Endothelial cell of umbilical vein (primary cell): ENCODE results near the gene SFMBT2. TPM values are rescaled to one million over a fixed set of nuclear protein-coding genes. Genes with fewer than 3 reads are reported as not detected.

ENCODE experiments used
- BruUV-seq: library from RNA; stranded (reverse); fragments of 400-500 nt; replicated peaks from 2 replicates; lab custom pipeline; 2021; lab: Mats Ljungman, UMichigan
- CTCF ChIA-PET: fragments of 300-600, 350-600 bp; sonication (Branson Sonifier 250); formaldehyde crosslinking; loops from one replicate; lab custom pipeline; 2021; ENCODE audit warnings: antibody characterized with exemption, inconsistent platforms; lab: Charles Lee
- POLR2A ChIA-PET: fragments of 300-600, 350-600 bp; sonication (Branson Sonifier 250); formaldehyde crosslinking; loops from one replicate; lab custom pipeline; 2021; ENCODE audit warnings: antibody characterized with exemption, inconsistent platforms; lab: Charles Lee
- DNase-seq: peaks from one replicate; pipeline ENCODE4 v3.0.0-alpha.2; 2011; ENCODE audit warnings: low read depth, low spot score
- FAIRE-seq: peaks from 2 replicates; lab custom pipeline; 2011; peaks lifted over from hg19 to GRCh38; lab: Jason Lieb, UNC
- H2AFZ ChIP-seq: 2 replicates; pipeline ENCODE4 v1.6.0; 2012; ENCODE audit warnings: low read depth, low read length, control low read depth, inconsistent platforms
- H3K27ac ChIP-seq: 2 replicates; pipeline ENCODE4 v1.5.1; 2011; ENCODE audit warnings: low read depth, mild to moderate bottlenecking, control low read depth, low read length, moderate library complexity; ENCODE audit not compliant: insufficient read depth
- H3K27me3 ChIP-seq, 2 experiments: 2 replicates each; pipeline versions ENCODE4 v1.6.0 to v1.6.1; 2011; ENCODE audit warnings: low read length in 2 of 2, mixed read lengths in 1 of 2; ENCODE audit not compliant: control insufficient read depth in 2 of 2, insufficient read depth in 2 of 2
- H3K36me3 ChIP-seq, 2 experiments: 2 replicates in 1 of 2; 3 replicates in 1 of 2; pipeline ENCODE4 v1.5.1; 2011; ENCODE audit warnings: low read length in 2 of 2, mild to moderate bottlenecking in 1 of 2, moderate library complexity in 1 of 2; ENCODE audit not compliant: control insufficient read depth in 2 of 2, insufficient read depth in 2 of 2; ENCODE audit errors: extremely low read depth in 1 of 2
- H3K4me1 ChIP-seq: 3 replicates; pipeline ENCODE4 v1.5.1; 2011; ENCODE audit warnings: mild to moderate bottlenecking, low read length; ENCODE audit not compliant: control insufficient read depth, insufficient read depth; ENCODE audit errors: extremely low read depth
- H3K4me2 ChIP-seq: 2 replicates; pipeline ENCODE4 v1.6.1; 2011; ENCODE audit warnings: low read length, control low read depth, mixed read lengths; ENCODE audit not compliant: insufficient read depth
- H3K4me3 ChIP-seq, 3 experiments: fragments of 200-600 bp in 1 of 3; sonication (generic), shearing (Covaris generic) in 1 of 3; replicated peaks in 1 of 3; 2 replicates each; pipeline ENCODE4 v1.5.1; 2011 to 2016; ENCODE audit warnings: control low read depth in 3 of 3, low read length in 3 of 3, mild to moderate bottlenecking in 2 of 3, inconsistent platforms in 1 of 3, low read depth in 1 of 3, moderate library complexity in 1 of 3; ENCODE audit not compliant: insufficient read depth in 1 of 3
- H3K79me2 ChIP-seq: 2 replicates; pipeline ENCODE4 v1.6.0; 2012; ENCODE audit warnings: low read length, inconsistent platforms; ENCODE audit not compliant: control insufficient read depth, insufficient read depth
- H3K9ac ChIP-seq: replicated peaks from 2 replicates; pipeline ENCODE3; 2011; ENCODE audit warnings: low read length, control low read depth; ENCODE audit not compliant: insufficient read depth; ENCODE audit errors: extremely low read depth
- H3K9me1 ChIP-seq: replicated peaks from 3 replicates; pipeline ENCODE4 v1.6.0; 2011; ENCODE audit warnings: mild to moderate bottlenecking, low read length; ENCODE audit not compliant: control insufficient read depth, insufficient read depth; ENCODE audit errors: extremely low read depth
- H3K9me3 ChIP-seq: replicated peaks from 2 replicates; pipeline ENCODE4 v1.5.1; 2012; ENCODE audit warnings: low read length, inconsistent platforms; ENCODE audit not compliant: control insufficient read depth, insufficient read depth
- H4K20me1 ChIP-seq: replicated peaks from 2 replicates; pipeline ENCODE3; 2011; ENCODE audit warnings: mild to moderate bottlenecking, low read length; ENCODE audit not compliant: control insufficient read depth, insufficient read depth; ENCODE audit errors: extremely low read depth
- CTCF ChIP-seq, 2 donors: IDR thresholded peaks; 1 replicate in 1 of 2; 2 replicates in 1 of 2; pipeline ENCODE4 v1.5.1; 2011; ENCODE audit warnings: low read length in 2 of 2, mild to moderate bottlenecking in 2 of 2, moderate library complexity in 2 of 2, control low read depth in 1 of 2, inconsistent platforms in 1 of 2, low read depth in 1 of 2; ENCODE audit not compliant: insufficient read depth in 1 of 2; ENCODE audit errors: extremely low read depth in 1 of 2
- EZH2 ChIP-seq: IDR thresholded peaks from 2 replicates; pipeline ENCODE4 v1.6.1; 2012; ENCODE audit warnings: borderline replicate concordance, low read depth, mild to moderate bottlenecking, moderate library complexity, low read length, inconsistent platforms; ENCODE audit not compliant: severe bottlenecking
- FOS ChIP-seq: IDR thresholded peaks from 2 replicates; pipeline ENCODE4 v1.6.1; 2011; ENCODE audit warnings: mild to moderate bottlenecking, low read length, moderate library complexity, borderline replicate concordance; ENCODE audit not compliant: insufficient read depth
- GATA2 ChIP-seq: IDR thresholded peaks from 2 replicates; pipeline ENCODE4 v1.7.0; 2011; ENCODE audit warnings: low read depth, mild to moderate bottlenecking, moderate library complexity, mixed read lengths, low read length; ENCODE audit not compliant: insufficient read length, insufficient read depth
- JUN ChIP-seq: IDR thresholded peaks from 2 replicates; pipeline ENCODE4 v1.6.1; 2011; ENCODE audit warnings: borderline replicate concordance, low read depth; ENCODE audit not compliant: insufficient read length, insufficient read depth
- MAX ChIP-seq: IDR thresholded peaks from 2 replicates; pipeline ENCODE4 v1.6.1; 2011; ENCODE audit not compliant: insufficient read depth, insufficient read length
- MYC ChIP-seq: IDR thresholded peaks from one replicate; pipeline ENCODE4 v1.6.1; 2011; ENCODE audit warnings: mild to moderate bottlenecking, low read depth, low read length
- POLR2A ChIP-seq: IDR thresholded peaks from 2 replicates; pipeline ENCODE4 v1.6.1; 2012; ENCODE audit warnings: low read depth, mild to moderate bottlenecking, control low read depth, low read length
- POLR2AphosphoS5 ChIP-seq: IDR thresholded peaks from 2 replicates; pipeline ENCODE4 v1.6.1; 2012; ENCODE audit warnings: low read depth, mild to moderate bottlenecking, control low read depth, low read length, moderate library complexity; ENCODE audit not compliant: insufficient read depth
- dilution Hi-C: fragments of 300-500 bp; cut with MboI; formaldehyde crosslinking; loops from one replicate; pipeline ENCODE4 v1.15.0; 2019; ENCODE audit warnings: low sequenced_read_pairs; ENCODE audit not compliant: extremely low pct_ligation_motif_present
- intact Hi-C: fragments of 100-400 bp; cut with micrococcal nuclease; formaldehyde crosslinking; loops from one replicate; pipeline ENCODE4 v1.10.0; 2022
- polyA plus RNA-seq, 4 experiments: library from polyadenylated mRNA; depleted of rRNA in 3 of 4; stranded (reverse) in 3 of 4; unstranded in 1 of 4; fragments of >200 nt; gene quantifications; 2 replicates each; pipeline versions ENCODE4 v1.2.1 to v1.2.3, GENCODE V29; 2011 to 2012; ENCODE audit warnings: missing spikeins in 1 of 4
- total RNA-seq: library from RNA; stranded (reverse); gene quantifications from 2 replicates; pipeline ENCODE4 v1.2.3, GENCODE V29; 2021

Gene SFMBT2
- total and polyA plus RNA-seq, 2 donors (not counting 3 experiments of a cell fraction or from before 2014, with no cell fraction given), result 0.14 to 0.64 TPM

- ChIA-PET CTCF (no interaction called here), POLR2A (no interaction called here)
- Histone ChIP-seq H3K9ac (no peak overlapping the region), H3K79me2 (no peaks in the 10 kb centered on the region), H3K9me1 (no peaks in the 10 kb centered on the region), H3K27me3 (no peaks in the 10 kb centered on the region), H3K27ac (no peak overlapping the region), H4K20me1 (no peaks in the 10 kb centered on the region), H3K4me3 (no peak overlapping the region), H3K36me3 (no peaks in the 10 kb centered on the region), H3K4me2 (no peak overlapping the region), H2AFZ (no peak overlapping the region), H3K4me1 (no peaks in the 10 kb centered on the region), H3K9me3 (no peaks in the 10 kb centered on the region)
- no peak for TF ChIP-seq GATA2
- TF ChIP-seq EZH2, result no peak
- no peak for FAIRE-seq
- DNase-seq, result no peak
- intact Hi-C loops, result no loop called here
- dilution Hi-C loops, result no loop called here
- BruUV-seq, result no TSS peak
Measured at GRCh38 chr10:7449063-7449695, 38.3 kb upstream of the SFMBT2 start.

GRCh38 chr10:7445474-7446185, 34.8 kb upstream of the SFMBT2 start:
- ChIA-PET CTCF (no interaction called here), POLR2A (no interaction called here)
- DNase-seq, result no peak
- Histone ChIP-seq H3K27ac (no peak overlapping the region), H3K4me2 (no peak overlapping the region), H3K27me3 (no peaks in the 10 kb centered on the region), H2AFZ (no peak overlapping the region), H3K79me2 (no peaks in the 10 kb centered on the region), H3K9ac (no peak overlapping the region), H3K9me1 (no peaks in the 10 kb centered on the region), H4K20me1 (no peaks in the 10 kb centered on the region), H3K36me3 (no peaks in the 10 kb centered on the region), H3K4me3 (no peak overlapping the region), H3K9me3 (no peaks in the 10 kb centered on the region), H3K4me1 (no peaks in the 10 kb centered on the region)
- no peak for TF ChIP-seq EZH2
- no peak for TF ChIP-seq POLR2A
- no peak for TF ChIP-seq JUN
- no peak for TF ChIP-seq CTCF (IDR thresholded peaks at IDR 0.05; ENCODE audit: extremely low read depth in 1 of 2, insufficient read depth in 1 of 2, low read depth in 1 of 2, low read length in 2 of 2)
- no peak for TF ChIP-seq POLR2AphosphoS5
- no peak for TF ChIP-seq FOS
- no peak for TF ChIP-seq GATA2
- TF ChIP-seq MAX, result no peak
- TF ChIP-seq MYC, result no peak
- no TSS peak for BruUV-seq
- intact Hi-C loops (no loop called here), dilution Hi-C loops (no loop called here)
- FAIRE-seq, result no peak
